VCaP (cell line): Measurements from ENCODE around the gene EML1.

ENCODE experiments used
- H3K27ac ChIP-seq: fragments of 450-650 bp; 2 replicates; pipeline ENCODE4 v1.5.1; 2017
- TF ChIP-seq, protein P1 (sequence below): fragments of 450-650 bp; conservative IDR thresholded peaks from 2 replicates; pipeline ENCODE4 v1.5.1; 2017; ENCODE audit warnings: mild to moderate bottlenecking, moderate library complexity

The EML1 gene

DNA sequence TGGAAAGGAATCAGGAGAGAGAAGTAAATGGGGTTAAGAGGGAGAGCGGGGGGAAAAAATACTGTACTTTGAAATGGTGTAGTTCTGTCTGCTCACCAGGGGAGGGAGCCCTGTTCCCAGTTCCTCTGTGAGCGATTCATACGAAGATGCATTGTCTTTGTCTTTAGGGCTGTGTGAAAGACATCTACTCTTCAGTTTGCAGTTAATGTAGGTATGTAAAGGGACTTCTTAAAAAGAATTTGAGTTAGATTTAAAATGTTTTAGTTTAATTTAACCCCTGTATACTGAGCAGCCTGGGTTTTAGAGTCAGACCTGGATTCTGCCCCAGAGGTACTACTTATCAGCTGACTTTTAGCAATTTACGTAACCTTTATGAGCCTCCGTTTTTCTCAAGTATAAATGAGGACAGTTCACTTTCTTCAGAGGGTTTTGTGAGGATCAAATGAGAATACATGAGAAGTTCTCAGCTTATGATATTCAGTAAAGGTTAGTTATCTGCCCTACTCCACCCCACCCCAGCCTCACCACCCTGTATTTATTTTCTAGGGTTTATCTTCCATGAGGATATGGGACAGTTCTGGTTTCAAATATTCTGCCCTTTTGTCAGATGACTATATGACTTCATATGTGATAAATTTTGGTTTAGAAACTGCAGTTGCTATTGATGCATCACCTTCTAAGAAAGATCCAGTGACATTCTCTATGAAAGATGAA, 189.5 kb downstream of the EML1 start:
- peak overlapping the region; percentile 79 for H3K27ac ChIP-seq

DNA sequence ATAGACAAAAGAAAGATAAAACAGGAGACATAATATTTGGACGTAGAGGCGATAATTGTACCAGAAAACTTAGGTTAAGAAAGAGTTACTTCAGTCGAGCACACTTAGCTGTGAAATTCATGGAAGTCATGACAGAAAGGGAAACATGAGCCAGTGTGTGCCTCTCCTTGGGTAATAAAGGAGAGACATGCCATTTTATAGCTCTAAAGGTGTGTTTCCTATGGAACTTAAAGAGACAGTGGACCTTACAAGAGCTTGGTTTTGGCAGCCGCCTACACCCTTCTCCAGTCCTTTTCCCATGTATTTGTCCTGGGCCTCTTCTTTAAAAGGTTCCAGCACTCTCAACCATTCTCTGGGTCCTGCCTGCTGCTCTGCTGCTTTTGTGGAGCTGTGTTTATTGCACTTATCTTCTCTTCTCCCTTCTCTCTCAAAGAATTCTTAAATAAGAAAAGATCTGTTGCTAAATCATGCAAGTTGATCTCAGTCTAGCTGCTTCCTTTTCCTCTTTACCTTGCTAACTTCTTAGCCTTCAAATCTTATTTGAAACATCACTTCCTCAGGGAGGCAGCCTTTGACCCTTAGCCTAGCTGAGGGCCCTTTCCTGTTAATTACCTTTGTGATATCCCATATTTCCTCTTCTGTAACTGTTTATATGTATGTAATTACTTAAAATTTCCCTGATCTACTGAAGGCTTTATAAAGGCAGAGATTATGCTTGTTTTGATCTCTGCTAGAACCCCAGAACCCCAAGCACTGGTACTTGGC, 190.2 kb downstream of the EML1 start:
- H3K27ac ChIP-seq, result peak overlapping the region; percentile 79
- TF ChIP-seq, protein P1, sequence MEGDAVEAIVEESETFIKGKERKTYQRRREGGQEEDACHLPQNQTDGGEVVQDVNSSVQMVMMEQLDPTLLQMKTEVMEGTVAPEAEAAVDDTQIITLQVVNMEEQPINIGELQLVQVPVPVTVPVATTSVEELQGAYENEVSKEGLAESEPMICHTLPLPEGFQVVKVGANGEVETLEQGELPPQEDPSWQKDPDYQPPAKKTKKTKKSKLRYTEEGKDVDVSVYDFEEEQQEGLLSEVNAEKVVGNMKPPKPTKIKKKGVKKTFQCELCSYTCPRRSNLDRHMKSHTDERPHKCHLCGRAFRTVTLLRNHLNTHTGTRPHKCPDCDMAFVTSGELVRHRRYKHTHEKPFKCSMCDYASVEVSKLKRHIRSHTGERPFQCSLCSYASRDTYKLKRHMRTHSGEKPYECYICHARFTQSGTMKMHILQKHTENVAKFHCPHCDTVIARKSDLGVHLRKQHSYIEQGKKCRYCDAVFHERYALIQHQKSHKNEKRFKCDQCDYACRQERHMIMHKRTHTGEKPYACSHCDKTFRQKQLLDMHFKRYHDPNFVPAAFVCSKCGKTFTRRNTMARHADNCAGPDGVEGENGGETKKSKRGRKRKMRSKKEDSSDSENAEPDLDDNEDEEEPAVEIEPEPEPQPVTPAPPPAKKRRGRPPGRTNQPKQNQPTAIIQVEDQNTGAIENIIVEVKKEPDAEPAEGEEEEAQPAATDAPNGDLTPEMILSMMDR, result no peak

More for the DNA sequence above, 189.5 kb downstream of the EML1 start:
- TF ChIP-seq, protein P1, result peak; percentile 90

DNA sequence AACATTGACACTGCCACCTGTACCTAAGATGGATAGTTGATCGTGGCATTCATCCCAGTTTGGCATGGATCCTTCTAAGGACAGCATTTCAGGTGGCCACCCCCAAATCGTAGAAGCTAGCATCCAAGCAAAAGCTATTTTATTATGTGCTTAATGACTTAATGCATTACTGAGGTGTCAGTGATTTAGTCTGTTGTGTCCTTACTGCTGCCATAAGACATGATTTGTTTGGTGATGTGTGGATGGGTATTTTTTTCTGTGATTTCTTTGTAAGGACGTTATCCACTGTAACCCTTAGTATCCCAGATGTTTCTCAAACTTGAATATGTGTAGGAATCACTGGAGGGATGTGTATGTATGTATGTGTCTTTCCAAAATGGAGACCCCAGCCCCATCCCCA, 190.8 kb downstream of the EML1 start:
- H3K27ac ChIP-seq, result peak overlapping the region; percentile 79
- TF ChIP-seq, protein P1, result no peak

DNA sequence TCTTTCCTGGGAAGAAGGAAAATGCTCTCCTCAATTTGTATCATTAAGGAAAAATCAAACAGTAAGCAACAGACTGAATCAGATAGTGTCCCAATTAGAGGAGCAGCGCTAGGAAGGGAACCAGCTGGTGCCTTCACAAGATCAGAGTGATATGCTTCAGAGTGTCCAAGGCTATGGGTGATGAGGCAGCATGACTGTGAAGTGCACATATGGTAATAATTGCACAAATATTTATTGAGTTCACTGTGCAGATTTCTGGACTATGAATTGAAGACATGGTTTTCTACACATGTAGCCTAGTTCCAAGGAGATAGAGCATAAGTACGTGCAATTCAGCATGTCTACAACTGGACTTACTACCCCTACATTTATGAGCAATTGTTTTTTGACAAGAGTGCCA, 193.2 kb downstream of the EML1 start:
- TF ChIP-seq, protein P1, result no peak
- H3K27ac ChIP-seq, result no peak overlapping the region

DNA sequence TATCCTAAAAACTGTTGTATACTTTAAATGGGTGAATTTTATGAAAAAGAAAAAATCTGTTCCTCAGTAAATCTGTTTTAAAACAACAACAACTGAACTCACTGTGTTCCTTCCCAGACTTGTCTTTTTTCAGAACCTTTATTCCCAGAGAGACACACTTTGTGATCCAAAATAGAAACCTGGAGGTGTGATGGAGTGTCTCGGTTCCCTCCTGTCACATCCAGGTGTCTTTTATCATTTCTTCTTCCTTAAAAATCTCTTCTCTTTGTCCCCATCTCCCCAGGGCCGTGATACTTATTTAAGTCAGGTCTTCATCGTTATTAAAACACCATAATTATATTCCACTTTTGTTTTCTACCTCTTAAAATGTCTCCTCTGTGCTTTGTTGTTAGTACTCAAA, 195.8 kb downstream of the EML1 start:
- no peak overlapping the region for H3K27ac ChIP-seq
- TF ChIP-seq, protein P1, result no peak

DNA sequence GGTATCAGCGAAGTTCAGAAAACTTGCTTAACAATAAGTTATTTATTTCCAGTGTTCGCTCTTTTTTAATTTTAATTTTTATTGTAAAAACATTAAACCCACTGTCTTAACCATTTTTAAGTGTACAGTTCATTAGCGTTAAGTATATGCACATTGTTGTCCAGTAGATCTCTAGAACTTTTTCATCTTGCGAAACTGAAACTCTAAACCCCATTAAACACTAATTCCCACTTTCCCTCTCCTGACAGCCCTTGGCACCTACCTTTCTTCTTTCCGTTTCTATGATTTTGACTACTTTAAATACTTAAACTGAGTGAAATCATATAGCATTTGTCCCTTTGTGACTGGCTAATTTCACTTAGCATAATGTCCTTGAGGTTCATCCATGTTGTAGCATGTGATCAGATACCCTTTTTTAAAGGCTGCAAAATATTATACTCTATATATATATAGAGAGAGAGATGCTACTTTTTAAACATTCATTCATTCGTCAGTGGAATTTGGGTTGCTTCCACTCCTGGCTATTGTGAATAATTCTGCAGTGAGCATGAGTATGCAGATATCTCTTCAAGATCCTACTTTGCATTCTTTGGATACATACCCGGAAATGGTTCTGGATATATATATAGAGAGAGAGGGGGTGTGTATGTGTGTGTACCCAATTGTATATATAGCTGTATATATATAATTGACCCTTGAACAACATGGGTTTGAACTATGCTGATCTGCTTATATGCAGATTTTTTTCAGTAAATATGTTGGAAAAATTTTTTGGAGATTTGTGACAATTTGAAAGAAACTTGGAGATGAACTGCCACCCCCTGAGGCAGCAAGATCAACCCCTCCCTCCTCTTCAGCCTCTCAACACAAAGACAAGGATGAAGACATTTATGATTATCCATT, 197.3 kb downstream of the EML1 start:
- TF ChIP-seq, protein P1, result no peak
- no peak overlapping the region for H3K27ac ChIP-seq

DNA sequence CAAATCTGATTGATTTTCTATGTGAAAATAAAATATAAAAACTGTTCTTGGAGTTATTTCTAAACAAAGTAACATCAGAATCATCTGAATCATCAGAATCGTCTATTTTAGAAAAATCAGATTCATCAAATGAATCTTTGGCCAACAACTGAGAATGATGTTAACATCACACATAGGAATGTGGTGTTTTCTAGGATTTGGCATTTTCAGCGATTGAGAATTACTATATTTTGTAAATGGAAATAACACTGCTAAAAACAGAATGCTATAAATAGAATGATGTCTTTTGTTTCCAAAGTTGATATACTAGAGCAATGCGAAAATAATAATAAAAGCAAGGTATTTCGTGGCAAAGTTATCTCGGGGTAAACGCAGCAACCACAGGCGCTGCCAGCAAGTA, 198.1 kb downstream of the EML1 start:
- H3K27ac ChIP-seq, result no peak overlapping the region
- TF ChIP-seq, protein P1, result no peak
